GM18517 (cell line): ENCODE measurements around the gene MYADML2.

Experiments used
- ATAC-seq: cut with Tn5 transposase; IDR thresholded peaks from one replicate; pipeline ENCODE4 v1.9.1; 2021; ENCODE audit warnings: mild to moderate bottlenecking, moderate library complexity; ENCODE audit not compliant: unreplicated experiment

The MYADML2 gene

DNA sequence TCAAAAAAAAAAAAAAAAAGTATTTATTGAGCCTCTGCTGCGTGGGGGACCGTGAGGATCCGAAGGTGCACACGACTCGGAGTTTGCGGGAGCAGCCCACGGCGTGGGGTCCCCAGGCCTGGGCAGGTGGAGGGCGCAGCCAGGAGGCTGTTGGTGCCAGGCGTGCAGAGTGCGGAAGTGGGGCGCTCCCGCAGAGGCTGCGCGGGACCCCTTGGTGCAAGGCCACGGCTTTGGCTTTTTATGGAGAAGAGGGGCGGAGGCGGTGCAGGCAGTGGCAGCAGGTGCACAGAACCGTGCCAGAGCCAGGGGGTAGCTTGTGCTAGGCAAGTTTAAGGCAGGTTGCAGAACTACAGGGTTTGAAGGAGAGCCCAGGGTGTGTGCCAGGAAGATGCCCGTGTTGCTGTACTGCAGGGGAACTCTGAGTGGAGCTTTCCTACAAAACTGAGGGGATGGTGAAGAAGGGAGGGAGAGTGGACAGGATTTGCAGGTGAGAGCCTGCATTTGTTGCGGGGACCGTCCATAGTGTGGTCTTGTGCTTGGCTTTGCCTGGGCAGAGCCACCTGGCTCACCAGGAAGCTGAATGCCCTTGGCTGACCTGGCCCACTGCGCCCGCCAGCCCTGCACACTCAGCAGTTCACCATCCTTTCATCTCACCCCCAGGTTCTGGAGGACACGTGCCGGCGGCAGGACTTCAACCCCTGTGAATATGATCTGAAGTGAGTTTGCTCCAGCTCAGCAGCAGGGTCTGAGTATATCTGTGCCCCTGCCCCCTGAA, 31.7 kb upstream of the MYADML2 start:
- ATAC-seq = no peak

DNA sequence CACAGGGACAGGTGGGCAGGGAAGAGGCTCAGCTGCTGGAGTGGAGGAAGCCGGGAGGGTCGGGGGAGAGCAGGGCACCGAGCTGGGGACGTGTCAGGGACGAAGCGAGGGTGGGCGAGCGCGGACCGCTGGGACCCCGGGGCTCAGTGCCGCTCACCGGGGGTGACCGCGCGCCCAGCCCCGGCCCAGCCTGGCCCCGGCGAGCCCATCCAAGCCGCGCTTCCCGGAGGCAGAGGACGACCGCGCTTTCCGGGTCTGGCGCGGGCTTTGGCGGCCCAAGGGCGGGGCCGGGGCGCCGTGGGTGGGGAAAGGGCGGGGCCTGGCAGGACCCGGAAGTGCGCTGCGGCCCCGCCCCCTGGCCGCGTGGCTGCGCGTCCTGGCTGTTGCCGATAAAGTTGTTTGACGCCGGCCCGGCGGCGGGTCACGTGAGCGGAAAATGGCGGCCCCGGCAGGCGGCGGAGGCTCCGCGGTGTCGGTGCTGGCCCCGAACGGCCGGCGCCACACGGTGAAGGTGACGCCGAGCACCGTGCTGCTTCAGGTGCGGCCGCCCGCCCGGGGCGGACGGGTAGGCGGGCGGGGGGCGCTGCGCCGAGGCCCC, 30.3 kb upstream of the MYADML2 start, which contains the start of gene ASPSCR1:
ASPSCR1 (plus strand) TSS at position 419 of the 598 bp plus-strand sequence; CDS start at position 437, 18 bp downstream.
- peak; percentile 72 for ATAC-seq

DNA sequence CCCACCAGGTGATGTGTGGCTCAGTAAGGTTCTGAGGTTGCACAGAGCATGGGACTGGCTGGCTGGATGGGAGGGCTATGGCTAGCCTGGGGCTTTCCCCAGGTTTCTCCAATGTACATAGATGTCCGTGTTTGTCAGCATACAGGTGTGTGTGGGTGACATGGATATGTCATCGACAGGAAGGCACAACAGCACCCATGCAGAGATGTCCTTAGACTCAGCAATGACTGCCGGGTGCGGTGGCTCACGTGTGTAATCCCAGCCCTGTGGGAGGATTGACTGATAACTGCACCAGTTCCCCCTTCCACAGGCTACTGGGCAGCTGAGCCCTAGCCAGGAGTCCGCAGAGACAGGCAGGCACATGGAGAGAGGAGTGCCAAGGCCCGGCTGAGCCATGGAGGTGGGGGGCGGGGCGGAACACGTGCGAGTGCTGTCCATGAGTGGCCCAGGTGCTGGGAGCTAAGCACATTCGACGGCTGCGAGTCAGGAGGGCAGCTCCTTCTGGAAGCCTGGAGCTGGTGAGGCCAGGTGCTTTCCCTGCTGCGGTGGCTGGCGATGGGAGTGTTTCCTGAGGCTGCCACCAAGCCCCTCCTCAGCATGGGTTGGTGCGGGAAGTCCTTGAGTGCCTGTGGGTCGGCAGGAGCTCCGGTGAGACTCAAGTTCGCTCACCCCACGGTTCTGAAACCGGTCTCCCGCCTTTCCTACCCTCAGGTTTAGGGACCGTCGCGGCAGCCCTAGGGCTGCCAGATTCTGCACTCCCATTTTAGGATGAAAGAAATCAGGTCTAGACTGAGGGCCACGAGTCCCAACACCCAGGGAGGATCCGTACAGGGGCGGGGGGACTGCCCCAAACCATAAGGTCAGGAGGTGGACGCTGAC, 29.5 kb upstream of the MYADML2 start:
- ATAC-seq = no peak

DNA sequence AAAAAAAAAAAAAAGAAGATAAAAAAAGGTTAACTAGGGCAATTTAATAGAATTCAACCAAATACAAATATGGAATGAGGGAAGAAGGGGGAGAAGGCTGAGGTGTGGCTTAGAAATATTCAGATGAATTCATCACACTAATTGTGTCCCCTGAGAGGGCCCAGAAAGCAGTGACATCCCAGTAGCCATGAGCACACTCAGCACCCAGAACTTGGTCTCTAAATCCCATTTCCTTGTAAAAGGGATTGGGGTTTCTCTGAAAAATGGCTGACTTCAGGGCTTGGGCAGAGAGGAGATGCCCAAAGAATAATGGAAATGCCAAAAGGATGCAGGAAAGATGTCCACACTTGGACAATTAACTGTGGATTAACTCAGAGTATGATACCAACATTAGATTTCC, 26.4 kb upstream of the MYADML2 start:
- ATAC-seq = no peak

DNA sequence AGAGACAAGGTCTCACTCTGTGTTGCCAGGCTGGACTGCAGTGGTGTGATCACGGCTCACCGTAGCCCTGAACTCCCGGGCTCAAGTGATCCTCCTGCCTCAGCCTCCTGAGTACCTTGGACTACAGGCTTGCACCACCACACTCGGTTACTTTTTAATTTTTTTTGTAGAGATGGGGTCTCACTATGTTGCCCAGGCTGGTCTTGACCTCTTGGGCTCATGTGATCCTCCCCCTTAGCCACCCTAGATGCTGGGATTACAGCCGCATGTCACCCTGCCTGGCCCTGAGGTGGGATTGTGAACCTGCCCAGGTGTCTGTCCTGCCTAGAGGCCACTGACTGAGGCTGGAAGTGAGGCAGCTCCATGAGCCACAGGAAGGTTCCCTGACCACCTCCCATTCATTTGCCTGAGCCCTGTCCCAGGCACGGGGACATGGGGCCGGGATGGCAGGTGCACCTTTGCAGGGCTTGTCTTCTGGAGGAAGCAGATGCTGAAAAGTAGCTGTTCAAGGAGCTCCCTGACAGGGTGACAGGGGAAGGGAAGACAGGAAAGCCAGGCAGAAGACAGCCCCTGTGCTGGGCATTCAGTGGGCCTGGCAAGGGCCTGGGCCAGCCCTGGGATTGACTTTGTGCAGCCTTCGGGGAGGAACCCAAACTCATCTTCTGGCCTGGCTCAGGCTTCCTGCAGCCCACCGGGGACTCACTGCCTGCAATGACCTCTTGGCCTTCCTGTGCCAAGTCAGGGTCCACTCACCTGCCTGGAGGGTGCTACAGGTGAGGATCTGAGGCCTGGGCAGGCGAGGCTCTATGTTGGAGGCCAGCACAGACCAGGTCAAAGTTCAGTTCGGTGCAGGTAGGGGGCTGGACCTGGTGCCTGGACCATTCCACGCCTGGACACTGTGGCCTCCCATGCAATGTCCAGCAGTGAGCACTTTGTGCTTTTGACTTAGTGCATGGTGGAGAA, 22.1 kb upstream of the MYADML2 start:
- ATAC-seq = no peak

DNA sequence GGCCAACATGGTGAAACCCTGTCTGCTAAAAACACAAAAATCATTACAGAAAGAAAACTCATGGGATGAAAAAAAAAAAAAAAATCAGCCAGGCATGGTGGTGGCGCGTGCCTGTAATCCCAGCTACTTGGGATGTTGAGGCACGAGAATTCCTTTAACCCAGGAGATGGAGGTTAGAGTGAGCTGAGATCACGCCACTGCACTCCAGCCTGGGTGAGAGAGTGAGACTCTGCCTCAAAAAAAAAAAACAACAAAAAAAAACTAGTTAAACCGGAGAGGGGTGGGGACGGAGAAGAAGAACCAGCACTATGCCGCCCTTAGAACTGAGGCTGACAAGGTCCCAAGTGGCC, 21.3 kb upstream of the MYADML2 start:
- ATAC-seq = no peak

DNA sequence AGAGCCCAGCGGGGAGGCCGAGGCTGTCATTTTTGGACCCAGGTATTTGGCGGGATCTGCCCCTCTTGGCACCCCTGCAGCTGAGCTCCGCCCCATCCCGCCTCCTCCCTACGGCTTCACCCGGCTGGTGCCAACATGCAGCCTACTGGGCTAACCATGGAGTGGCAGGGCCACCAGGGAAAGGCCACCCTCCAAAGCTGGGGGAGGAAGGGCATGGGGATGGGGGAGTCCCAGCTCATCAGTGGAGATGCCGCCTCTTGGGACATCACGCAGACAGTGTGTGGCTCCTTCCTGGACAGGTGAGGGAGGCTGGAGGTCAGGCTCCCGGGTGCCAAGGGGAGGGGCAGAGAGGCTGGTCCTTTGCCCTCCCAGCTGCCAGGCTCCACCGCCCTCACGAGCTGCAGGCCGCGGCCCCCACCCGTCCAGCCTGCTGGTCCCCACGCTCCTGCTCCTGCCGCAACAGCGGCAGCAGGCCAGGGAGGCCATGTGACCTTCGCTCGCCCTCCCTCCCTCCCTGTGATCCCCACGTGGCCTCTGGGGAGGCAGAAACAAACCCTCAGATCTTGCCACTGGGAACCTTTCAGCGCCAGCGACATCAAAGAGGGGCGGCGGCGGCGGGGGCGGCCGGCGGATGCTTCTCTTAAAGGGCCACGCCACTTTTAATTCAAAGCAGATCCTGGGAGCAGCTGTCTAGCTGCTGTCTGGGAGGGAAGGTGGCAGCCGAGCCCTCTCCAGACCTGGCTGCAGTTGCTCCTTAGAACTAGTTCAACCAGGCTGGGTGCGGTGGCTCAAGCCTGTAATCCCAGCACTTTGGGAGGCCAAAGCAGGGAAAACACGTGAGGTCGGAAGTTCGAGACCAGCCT, 20.7 kb upstream of the MYADML2 start:
- no peak for ATAC-seq

DNA sequence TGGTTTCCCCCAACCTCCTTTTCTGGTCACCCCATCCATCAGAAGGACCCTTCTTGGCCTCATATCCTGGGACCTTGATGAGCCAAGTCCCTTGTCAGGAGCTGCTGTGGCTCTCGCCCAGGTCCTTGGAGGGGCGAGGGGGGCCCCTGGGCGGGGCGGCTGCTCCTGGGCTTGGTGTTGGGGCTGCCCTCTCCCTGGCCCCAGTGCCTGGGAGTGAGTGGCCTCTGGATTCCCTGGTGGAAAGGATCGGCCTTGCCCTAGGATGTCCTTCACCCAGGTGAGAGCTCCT, 20.2 kb upstream of the MYADML2 start:
- ATAC-seq = no peak

DNA sequence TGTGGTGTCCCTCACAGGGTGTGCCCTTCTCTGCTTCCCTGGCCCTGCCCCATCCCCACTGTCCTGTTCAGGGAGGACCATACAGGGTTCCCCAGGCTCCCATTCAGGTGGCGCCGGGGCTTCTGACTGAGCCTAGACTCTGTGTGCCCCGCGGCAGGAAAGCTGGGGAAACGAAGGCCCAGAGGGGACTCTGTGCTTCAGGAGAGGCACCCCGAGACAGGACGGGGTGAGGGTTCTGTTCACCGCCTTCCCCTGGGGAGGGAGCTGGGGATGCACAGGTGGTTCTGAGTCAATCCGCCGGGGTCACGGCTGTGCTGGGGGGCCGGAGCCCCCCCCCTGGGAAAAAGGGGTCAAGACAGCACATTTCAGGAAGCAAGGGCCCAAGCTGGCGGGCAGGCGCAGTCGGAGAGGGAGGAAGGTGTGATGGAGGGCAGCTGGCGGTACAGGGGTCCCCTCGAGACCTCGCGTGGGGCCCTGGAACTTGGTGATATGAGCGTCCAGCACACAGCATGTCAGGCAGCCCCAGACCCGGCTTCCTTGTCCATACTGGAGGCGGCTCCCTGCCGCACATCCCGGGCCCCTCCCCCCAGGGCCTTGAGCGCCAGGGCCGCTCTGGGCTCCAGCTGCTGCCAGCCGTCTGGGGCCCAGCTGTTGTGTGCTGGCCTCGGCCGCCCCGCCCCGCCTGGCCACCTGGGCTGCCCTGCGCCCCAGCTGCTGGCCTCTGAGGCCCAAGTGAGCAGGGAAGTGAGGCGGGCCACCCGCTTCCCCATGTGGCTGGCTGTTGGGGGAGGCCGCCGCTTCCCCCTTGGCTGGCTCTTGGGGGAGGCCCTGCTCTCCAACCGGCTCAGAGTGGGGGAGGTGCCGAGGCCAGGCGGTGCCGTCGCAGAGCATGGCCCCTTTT, 19.6 kb upstream of the MYADML2 start:
- no peak for ATAC-seq

DNA sequence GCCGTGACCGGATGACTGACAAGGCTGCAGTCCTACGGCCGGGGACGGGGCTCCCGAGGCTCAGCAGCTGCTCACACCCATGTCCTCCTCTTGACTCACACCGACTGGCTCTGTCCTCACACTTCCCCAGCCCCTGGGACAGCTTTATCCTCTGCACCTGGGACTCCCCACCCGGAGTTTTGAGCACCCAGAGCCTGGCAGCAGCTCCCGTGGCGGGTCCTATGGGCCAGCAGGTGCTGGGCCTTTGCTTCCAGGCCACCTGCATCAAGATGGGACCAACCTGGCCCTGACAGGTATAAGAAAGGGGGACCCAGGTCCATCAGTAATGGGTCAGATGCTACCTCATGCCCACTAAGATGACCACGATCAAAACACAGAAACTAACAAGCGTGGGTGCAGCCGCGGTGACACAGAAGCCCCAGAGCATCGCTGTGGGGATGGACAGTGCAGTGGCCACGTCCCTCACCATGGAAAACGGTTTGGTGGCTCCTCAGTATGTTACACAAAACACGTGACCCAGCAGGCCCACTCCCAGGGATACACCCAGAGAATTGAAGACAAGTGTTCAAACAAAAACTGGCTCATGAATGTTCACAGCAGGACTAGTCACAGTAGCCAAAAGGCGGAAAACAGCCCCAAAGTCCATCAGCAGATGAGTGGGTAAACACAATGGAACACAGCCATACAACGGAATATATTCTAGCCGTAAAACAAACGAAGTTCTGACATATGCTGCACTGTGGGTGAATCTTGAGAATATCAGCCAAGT, 17.2 kb upstream of the MYADML2 start:
- no peak for ATAC-seq

DNA sequence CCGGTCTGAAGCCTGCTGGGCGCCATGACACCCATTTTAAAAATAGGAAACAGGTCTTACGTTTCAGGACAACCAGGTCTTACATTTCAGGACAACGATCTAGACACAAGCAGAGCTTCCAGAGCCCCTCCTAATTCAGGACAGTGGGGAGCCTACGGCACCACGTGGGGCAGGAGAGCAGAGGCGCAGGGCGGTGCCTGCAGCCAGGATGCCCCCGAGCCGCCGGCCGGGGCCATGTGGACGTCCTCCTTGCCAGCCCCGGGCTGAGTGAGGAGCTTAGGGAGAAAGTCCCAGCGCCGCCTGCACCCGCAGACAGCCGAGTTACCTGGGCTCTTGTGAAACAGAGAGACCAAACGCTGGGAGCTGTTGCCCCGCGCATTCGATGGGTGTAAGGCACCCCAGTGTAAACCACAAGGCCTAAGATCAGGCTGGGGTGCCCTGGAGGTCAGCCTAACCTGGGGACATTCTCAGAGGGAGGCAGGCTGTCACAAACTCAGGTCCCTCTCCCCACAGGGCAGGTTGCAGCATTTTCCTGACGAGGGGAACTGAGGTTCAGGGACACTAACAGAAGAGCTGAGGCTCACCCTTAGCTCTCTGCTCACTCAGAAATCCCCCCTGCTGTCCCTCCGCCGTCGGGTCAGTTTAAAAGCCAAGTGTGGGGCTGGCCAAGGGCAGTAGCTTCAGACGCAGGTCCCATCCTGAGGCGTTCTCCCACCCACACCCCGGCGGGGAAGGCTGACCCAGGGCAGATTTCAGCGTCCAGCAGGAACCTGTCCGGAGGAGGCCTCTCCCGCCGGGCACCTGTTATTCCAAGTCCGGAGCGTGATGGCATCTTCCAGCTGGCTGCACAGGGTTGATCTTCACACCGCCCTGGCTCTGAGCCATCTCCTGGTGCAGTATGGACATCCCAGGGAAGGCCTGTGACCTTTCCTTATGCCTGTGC, 15.7 kb upstream of the MYADML2 start:
- no peak for ATAC-seq

DNA sequence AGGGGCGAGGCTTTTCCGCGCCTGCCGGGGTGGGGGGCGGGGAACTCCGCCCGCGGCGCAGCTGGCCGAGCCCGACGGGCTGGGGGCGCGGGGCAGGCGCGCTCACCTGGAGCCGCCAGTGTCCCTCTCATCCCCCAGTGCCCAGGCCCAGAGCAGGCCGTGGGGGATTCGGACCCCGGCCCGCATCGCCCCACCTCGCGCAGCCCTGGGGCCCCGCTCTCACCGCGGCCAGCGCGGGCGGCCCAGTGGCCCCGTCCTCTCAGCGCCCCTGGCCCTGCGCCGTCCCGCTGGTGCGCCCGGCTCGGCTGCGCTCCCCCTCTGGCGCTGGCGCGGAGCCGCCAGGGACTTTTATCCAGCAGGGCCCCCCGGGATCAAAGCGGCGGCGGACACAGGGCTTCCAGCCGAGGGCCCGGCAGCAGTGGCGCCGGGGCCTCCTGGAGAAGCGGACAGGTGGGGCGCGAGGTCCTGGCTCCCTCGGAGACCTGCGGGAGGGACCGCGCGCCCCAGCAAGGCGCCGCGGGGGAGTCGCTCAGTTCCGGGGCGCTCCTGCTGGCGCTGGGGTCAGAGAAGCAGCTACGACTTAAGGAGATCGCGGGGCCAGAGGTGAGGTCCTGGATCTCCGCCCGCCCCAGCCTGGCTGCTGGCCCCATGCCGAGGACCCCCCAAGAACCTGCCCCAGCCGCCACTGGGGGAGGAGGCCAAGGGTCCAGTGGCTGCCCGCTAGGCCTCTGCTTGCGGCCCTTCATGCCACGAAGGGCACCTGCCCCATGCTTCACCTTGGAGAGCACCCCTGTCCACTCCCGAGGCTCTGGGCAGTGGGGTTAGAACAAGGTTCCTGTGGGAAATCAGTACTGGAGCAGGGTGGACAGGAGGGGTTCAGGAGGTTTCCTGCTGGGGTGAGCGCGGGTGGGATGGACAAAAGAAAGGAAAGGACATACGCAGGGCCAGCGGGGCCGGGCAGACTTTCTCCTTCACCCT, 14.8 kb upstream of the MYADML2 start:
- no peak for ATAC-seq

DNA sequence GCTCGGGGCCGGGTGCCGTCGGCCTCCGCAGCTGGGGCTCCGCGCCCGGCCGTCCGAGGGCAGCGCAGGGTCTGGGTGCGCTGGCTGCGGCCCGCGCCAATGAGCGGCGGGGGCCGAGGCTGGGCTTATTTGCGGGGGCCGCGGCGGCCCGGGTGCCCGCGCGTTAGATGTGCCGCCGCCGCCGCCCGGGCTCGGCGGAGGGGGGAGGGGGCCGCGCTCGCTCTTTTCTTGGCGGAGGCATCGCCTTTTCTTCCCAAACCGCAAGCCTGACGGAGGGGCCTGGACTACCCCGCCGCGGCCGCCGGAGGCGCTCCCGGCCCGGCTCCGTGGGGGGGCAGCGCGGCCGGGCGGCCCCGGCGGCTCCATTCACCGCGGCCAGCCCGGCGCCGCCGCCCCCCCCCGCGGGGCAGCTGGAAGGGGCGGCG, 14.1 kb upstream of the MYADML2 start, which contains the start of gene NOTUM:
NOTUM (minus strand) TSS at position 101 of the 425 bp plus-strand sequence. CDS start 278 bp downstream, outside the sequence.
- ATAC-seq = no peak

DNA sequence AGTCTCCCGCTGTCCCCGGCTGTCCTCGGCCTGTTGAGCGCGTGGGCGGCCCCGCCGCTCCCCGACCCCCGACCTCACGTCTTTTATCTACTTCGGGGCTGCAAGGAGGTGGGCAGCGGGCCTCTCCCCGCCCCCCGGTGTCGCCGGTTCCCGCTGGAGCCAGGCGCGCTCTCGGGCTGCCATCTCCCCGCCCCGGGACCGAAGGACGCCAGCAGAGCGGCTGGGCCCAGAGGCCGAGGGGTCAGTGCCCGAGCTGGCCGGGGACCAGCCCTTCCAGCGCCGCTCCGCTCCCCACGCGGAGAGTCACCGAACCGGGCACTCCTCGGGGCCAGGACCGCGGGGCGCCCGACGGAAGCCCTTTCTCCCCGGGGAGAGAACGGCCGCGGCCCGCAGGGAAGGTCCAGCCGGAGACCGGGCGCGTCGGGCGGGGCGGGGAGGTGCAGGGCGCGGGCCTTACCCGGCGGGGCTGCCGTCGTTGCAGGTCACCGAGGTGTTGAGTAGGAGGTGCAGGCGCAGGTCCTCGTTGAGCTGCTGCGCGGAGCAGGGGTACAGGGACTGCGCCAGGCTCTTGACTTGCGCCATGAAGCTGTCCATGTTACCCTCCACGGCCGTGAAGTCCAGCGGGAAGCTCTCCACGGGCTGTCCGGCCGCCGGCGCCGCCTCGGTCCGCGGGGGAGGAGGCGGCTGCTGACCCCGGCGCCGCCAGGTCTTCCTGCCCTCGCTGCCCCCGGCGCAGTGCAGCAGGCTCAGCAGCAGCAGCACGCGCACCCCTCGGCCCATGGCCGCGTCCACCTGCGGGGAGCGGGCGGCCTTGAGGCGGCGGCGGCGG, 13.3 kb upstream of the MYADML2 start:
- no peak for ATAC-seq
